GM12801 (cell line): ENCODE results near the gene AXIN1.

Experiments
- CTCF ChIP-seq: IDR thresholded peaks from one replicate; pipeline ENCODE4 v1.5.1; 2011; ENCODE audit warnings: control low read depth; ENCODE audit not compliant: insufficient read length; ENCODE audit errors: extremely low read depth

AXIN1 gene

GRCh38 chr16:290681-291405, 61.7 kb downstream of the AXIN1 start:
- TF ChIP-seq CTCF = no peak

GRCh38 chr16:290015-290680, 62.4 kb downstream of the AXIN1 start:
- no peak for TF ChIP-seq CTCF

GRCh38 chr16:289395-289997, 63.0 kb downstream of the AXIN1 start:
- TF ChIP-seq CTCF = no peak

GRCh38 chr16:287981-288920, 64.3 kb downstream of the AXIN1 start:
- no peak for TF ChIP-seq CTCF

GRCh38 chr16:287298-287811, 65.2 kb downstream of the AXIN1 start:
- no peak for TF ChIP-seq CTCF

GRCh38 chr16:286491-287297, 65.8 kb downstream of the AXIN1 start:
- TF ChIP-seq CTCF = no peak
